GM21528 (cell line): ENCODE measurements around the gene STRA6.
"Not testable (repeated sequence)": the region's sequence is repeated elsewhere in the genome, so short reads cannot be mapped to it uniquely, and the experiment has no call there.

ENCODE experiments used
- ATAC-seq: cut with Tn5 transposase; IDR thresholded peaks from one replicate; pipeline ENCODE4 v1.9.1; 2021; ENCODE audit warnings: mild to moderate bottlenecking, moderate library complexity; ENCODE audit not compliant: unreplicated experiment, low FRiP score

STRA6 gene

DNA sequence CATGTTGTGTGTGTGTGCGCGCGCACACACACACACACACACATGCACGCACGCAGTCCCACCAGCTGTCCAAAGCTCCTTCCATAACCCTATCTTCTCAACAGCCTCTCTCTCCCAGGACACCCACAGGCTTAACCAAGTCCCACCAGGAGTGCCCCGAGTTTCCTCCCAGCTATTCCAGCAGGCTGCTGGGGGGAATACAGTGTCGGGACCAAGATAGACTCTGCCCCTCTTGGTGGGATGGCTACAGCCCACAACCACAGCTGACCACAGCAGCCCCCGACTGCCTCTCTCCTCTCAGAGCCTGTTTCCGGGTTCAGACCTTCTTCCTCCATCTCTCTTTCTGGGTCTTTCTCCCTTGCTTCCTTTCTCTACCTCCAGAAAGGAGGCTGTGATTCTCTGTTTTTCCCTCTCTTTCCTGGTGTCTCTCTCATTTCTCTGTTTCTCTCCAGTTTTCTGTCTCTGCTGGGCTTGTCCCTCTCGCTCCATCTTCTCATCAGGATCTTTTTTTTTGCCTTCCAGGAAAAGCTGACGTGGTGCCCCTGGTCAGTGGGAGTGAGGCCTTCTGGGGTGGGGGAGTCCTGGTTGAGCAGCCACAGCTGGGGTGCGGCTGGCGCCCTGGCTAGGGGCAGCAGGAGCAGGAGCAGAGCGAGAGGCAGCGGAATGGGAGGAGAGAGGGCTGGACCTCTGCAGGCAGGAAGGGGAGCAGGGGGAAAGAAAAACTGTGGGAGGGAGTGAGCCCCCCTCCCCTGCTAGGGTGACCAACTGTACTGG, 32.3 kb downstream of the STRA6 start:
- no peak for ATAC-seq

GRCh38 chr15:74168711-74169126, 33.9 kb downstream of the STRA6 start:
- ATAC-seq = no peak

GRCh38 chr15:74167891-74168331, 34.7 kb downstream of the STRA6 start:
- ATAC-seq = no peak

GRCh38 chr15:74165461-74165860, 37.1 kb downstream of the STRA6 start:
- ATAC-seq = no peak

DNA sequence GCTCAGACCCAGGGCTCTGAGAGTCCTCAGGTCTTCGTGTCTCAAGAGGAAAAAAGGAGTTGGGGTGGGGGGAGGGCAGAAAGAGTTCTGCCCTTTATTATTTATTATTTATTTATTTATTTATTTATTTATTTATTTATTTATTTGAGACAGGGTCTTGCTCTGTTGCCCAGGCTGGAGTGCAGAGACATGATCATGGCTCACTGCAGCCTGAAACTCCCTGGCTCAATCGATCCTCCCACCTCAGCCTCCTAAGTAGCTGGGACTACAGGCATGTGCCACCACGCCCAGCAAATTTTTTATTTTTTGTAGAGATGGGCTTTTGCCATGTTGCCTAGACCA, 40.4 kb downstream of the STRA6 start:
- ATAC-seq = not testable (repeated sequence)

GRCh38 chr15:74160390-74160789, 42.2 kb downstream of the STRA6 start:
- ATAC-seq = not testable (repeated sequence)

DNA sequence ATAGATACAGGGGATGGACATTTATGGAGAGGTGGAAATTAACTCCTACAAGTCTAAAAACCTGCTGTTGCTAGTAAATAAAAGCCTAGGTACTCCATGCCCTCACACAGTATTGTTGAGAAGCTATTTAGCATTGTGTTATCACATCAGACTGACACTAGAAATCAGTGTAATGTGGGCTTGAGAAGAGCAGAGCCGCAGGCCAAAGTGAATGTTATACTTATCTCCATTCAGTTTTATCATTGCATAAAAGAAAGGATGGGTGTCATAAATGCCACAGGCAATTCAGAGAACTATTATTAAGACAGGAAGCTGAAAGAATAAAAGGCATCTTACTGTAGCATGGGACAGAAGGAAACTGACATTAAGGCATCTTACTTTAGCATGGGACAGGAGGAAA, 42.8 kb downstream of the STRA6 start:
- no peak for ATAC-seq

GRCh38 chr15:74158855-74159650, 43.5 kb downstream of the STRA6 start:
- ATAC-seq = peak; percentile 73

- ATAC-seq = no peak
Observed at GRCh38 chr15:74157868-74158827, 44.4 kb downstream of the STRA6 start.

GRCh38 chr15:74156678-74157411, 45.7 kb downstream of the STRA6 start:
- no peak for ATAC-seq

DNA sequence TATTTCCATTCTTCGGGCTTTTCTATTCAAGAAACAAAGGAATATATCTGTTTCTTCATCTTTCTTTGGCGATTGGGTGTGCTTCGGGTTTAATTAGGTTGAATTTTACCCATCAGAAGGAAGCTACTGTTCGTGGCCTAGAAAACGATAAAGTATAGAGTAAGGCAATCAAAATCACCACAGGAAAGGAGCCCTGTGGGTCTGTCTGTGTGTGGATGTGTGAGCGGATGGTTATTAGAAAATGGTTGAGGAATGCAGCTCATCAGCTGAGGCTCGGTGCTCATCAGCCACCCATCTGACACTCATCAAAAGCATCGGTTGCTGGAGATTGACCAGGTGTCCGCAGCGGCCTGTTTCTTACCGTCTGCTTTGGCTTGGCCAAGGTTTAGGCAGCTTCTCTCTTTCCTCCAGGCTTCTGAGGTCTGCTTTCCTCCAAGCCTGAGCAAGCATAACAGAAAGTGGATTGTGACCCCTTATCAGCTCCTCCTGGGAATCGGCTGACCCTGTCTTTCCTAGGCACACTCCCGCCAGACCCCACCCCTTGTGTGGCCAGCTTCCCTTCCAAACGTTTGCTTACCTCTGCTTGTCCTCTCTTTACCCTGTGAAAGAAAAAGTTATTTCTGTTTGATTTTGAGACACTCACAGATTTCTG, 46.7 kb downstream of the STRA6 start:
- ATAC-seq = no peak

DNA sequence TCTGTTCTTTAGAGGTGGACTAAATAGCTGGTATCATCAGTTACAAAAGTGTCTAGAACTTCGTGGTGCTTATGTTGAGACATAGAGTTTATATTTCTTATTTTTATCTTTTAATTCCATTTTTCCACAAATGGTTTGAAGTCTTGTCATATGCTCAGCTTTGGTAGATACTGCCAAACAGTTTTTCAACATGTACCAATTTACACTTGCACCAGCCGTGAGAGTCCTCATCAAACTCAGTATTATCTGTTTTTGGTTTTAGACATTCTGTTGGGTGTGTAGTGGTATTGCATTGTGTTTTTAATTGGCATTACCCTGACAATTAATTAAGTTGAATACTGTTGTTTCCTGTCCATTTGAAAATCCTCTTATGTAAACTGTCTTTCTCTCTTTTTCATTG, 55.5 kb downstream of the STRA6 start:
- no peak for ATAC-seq

GRCh38 chr15:74146277-74146800, 56.2 kb downstream of the STRA6 start:
- ATAC-seq = no peak

DNA sequence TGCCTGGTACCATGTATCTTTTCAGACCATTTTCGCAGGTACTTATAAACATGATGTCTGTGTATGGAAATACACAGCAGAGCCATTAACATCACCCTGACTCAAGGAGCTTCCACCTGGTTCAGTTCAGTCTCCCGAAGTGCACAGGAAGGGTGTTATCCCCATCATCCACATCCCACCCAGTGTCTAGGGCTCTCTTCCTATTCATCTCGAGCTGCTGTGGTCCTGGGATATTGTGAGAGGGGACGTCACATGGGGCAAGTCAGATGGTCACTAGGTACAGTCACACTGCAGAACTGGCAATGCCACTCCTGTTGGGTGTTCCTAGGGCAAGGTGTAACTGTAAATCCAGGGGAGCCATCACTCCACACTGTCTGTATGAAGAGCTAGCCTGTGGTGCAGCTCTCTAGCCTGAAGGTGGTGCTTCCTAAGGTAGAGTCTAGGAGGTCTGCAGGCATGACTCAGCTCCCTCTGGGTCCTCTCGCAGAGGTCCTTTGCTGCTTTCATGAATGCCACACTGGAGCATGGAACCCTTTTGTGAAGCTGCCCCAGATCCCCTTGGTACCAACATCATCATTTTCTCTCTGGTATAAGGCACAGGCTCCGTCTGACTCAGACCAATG, 58.3 kb downstream of the STRA6 start:
- no peak for ATAC-seq

- no peak for ATAC-seq
Observed at GRCh38 chr15:74141591-74141990, 61.0 kb downstream of the STRA6 start.

GRCh38 chr15:74138642-74139041, 63.9 kb downstream of the STRA6 start:
- no peak for ATAC-seq

GRCh38 chr15:74137537-74137894, 65.1 kb downstream of the STRA6 start:
- no peak for ATAC-seq

DNA sequence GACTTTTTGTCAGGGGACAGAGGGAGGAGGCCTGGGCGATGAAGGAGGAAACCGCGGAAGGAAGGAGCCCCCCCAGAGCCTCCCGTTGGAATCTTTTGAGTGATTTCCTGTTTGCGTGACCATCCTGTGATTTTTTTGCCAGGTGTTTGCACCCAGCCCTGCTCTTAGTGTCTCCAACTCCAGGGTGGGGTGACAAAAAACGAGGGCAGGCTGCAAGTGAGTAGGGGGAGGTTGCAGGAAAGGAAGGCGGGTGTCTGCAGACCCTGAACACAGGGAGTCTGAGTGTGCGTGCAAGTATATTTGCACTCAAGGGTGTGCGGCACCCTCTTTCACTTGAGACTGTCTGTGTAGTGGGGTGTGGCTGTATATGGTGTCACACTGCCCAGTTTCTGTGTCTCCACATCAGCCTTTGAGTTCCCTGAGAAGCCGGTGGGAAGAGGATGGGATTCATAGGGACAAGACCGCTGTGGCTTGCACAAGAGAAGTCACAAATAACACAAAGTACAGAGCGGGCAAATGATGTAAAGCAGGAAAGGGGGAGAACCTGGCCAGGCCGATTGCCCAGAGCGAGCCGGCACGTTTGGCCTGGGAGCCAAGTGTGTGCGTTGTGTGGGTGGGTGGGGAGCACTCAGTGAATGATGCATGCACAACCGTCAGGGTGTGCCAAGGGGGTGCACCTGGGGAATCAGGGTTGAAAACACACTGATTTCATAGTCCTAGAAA, 65.6 kb downstream of the STRA6 start:
- ATAC-seq = no peak

DNA sequence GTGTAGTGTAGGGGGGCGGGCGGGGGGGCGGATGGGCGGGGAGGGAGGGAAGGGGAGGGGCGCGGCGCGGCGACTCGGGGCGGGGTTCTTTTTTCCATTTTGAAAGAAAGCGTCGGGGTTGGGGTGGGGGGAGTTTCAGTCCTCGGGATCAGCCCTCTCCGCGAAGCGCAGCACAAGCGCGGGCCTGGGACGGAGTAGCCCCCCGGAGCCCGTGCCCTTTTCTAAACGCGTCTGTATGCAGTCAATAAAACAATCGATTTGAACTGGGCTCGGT, 66.1 kb downstream of the STRA6 start:
- no peak for ATAC-seq
